Mesendoderm (in vitro differentiated cells): ENCODE data around the gene TMEM92.

Source experiments
- DNase-seq: peaks from one replicate; pipeline ENCODE4 v3.0.0; 2013
- H2AK5ac ChIP-seq: 2 replicates; pipeline ENCODE4 v1.6.1; 2013; ENCODE audit warnings: low read length, inconsistent platforms
- H2BK120ac ChIP-seq: 2 replicates; pipeline ENCODE4 v1.6.1; 2013; ENCODE audit warnings: low read depth, mild to moderate bottlenecking, low read length, moderate library complexity, mixed read lengths
- H2BK15ac ChIP-seq: replicated peaks from 2 replicates; pipeline ENCODE4 v1.6.1; 2013; ENCODE audit warnings: low read depth, mild to moderate bottlenecking, moderate library complexity
- H2BK5ac ChIP-seq: 2 replicates; pipeline ENCODE4 v1.6.1; 2013; ENCODE audit warnings: low read length, inconsistent platforms
- H3K18ac ChIP-seq: 2 replicates; pipeline ENCODE4 v1.6.1; 2013; ENCODE audit warnings: mild to moderate bottlenecking, low read length, mixed read lengths
- H3K23ac ChIP-seq: one replicate; pipeline ENCODE4 v1.6.1; 2013; ENCODE audit warnings: low read length
- H3K27ac ChIP-seq: 2 replicates; pipeline ENCODE4 v1.5.1; 2013; ENCODE audit warnings: low read depth, mild to moderate bottlenecking, inconsistent platforms, low read length, moderate library complexity
- H3K27me3 ChIP-seq: 2 replicates; pipeline ENCODE4 v1.6.1; 2013; ENCODE audit warnings: low read length, control low read depth, mild to moderate bottlenecking, inconsistent platforms; ENCODE audit not compliant: insufficient read depth, poor library complexity
- H3K36me3 ChIP-seq: 2 replicates; pipeline ENCODE4 v1.6.1; 2013; ENCODE audit warnings: low read length, inconsistent platforms; ENCODE audit not compliant: control insufficient read depth, insufficient read depth
- H3K4ac ChIP-seq: one replicate; pipeline ENCODE4 v1.6.1; 2013; ENCODE audit warnings: low read depth, mild to moderate bottlenecking, low read length, moderate library complexity
- H3K4me1 ChIP-seq: 2 replicates; pipeline ENCODE4 v1.6.1; 2013; ENCODE audit warnings: low read depth, low read length, inconsistent platforms; ENCODE audit not compliant: control insufficient read depth
- H3K4me2 ChIP-seq: 2 replicates; pipeline ENCODE4 v1.6.1; 2013; ENCODE audit warnings: low read length
- H3K4me3 ChIP-seq: 2 replicates; pipeline ENCODE4 v1.5.1; 2013; ENCODE audit warnings: mild to moderate bottlenecking, low read length
- H3K56ac ChIP-seq: one replicate; pipeline ENCODE4 v1.6.1; 2013; ENCODE audit warnings: low read length
- H3K79me1 ChIP-seq: 2 replicates; pipeline ENCODE4 v1.6.1; 2013; ENCODE audit warnings: low read length, inconsistent platforms
- H3K79me2 ChIP-seq: 2 replicates; pipeline ENCODE4 v1.6.1; 2013; ENCODE audit warnings: mild to moderate bottlenecking, low read length; ENCODE audit not compliant: control insufficient read depth, insufficient read depth
- H3K9ac ChIP-seq: 2 replicates; pipeline ENCODE4 v1.6.1; 2013; ENCODE audit warnings: low read length, inconsistent platforms
- H4K5ac ChIP-seq: one replicate; pipeline ENCODE4 v1.6.1; 2013; ENCODE audit warnings: low read length
- H4K8ac ChIP-seq: one replicate; pipeline ENCODE4 v1.6.1; 2013; ENCODE audit warnings: low read depth, mild to moderate bottlenecking, control low read depth, low read length, moderate library complexity
- WGBS: extraction: QIAGEN DNeasy Blood & Tissue Kit; methylation state at CpG from one replicate; pipeline ENCODE4 v1.1.7; 2013; ENCODE audit warnings: low lambda C conversion rate, missing lambda C conversion rate; ENCODE audit not compliant: insufficient coverage; ENCODE audit errors: extremely low coverage; 5-methylcytosine and 5-hydroxymethylcytosine counted together

TMEM92 gene

GRCh38 chr17:50318501-50319285, 44.4 kb downstream of the TMEM92 start:
- H4K5ac ChIP-seq = no peak overlapping the region
- H2AK5ac ChIP-seq = no peak overlapping the region
- H2BK15ac ChIP-seq = no peak overlapping the region
- no peaks in the 10 kb centered on the region for H3K4me1 ChIP-seq
- no peak overlapping the region for H3K4ac ChIP-seq
- H3K18ac ChIP-seq = no peak overlapping the region
- no peak for DNase-seq
- H3K56ac ChIP-seq = no peak overlapping the region
- no peak overlapping the region for H3K27ac ChIP-seq
- no peak overlapping the region for H3K23ac ChIP-seq
- no peak overlapping the region for H3K4me2 ChIP-seq
- no peak overlapping the region for H2BK5ac ChIP-seq
- H3K4me3 ChIP-seq = no peak overlapping the region
- no peak overlapping the region for H3K9ac ChIP-seq
- H3K79me2 ChIP-seq = no peaks in the 10 kb centered on the region
- no peak overlapping the region for H4K8ac ChIP-seq
- no peaks in the 10 kb centered on the region for H3K27me3 ChIP-seq
- no peaks in the 10 kb centered on the region for H3K79me1 ChIP-seq
- no peaks in the 10 kb centered on the region for H3K36me3 ChIP-seq
- no CpG with 5 or more reads among the region's 10 CpGs for WGBS
- H2BK120ac ChIP-seq = no peak overlapping the region

GRCh38 chr17:50319306-50320004, 45.2 kb downstream of the TMEM92 start:
- Histone ChIP-seq H2AK5ac (no peak overlapping the region), H3K23ac (no peak overlapping the region), H4K5ac (no peak overlapping the region), H3K4me2 (no peak overlapping the region), H3K9ac (no peak overlapping the region), H3K4me1 (no peaks in the 10 kb centered on the region), H3K18ac (no peak overlapping the region), H3K79me1 (no peaks in the 10 kb centered on the region), H3K36me3 (no peaks in the 10 kb centered on the region), H2BK120ac (no peak overlapping the region), H2BK5ac (no peak overlapping the region), H3K27ac (no peak overlapping the region), H4K8ac (no peak overlapping the region), H2BK15ac (no peak overlapping the region), H3K27me3 (no peaks in the 10 kb centered on the region), H3K79me2 (no peaks in the 10 kb centered on the region), H3K56ac (no peak overlapping the region), H3K4me3 (no peak overlapping the region), H3K4ac (no peak overlapping the region)
- no peak for DNase-seq
- no CpG with 5 or more reads among the region's 12 CpGs for WGBS

GRCh38 chr17:50322271-50322670, 48.0 kb downstream of the TMEM92 start:
- Histone ChIP-seq H3K4me2 (no peak overlapping the region), H2BK5ac (no peak overlapping the region)
- no CpG with 5 or more reads among the region's 7 CpGs for WGBS

GRCh38 chr17:50323060-50323459, 48.8 kb downstream of the TMEM92 start:
- no peak overlapping the region for H2BK15ac ChIP-seq
- no peak overlapping the region for H3K18ac ChIP-seq
- no peak overlapping the region for H4K8ac ChIP-seq
- no peak for DNase-seq
- no peak overlapping the region for H3K56ac ChIP-seq
- no peak overlapping the region for H3K4ac ChIP-seq
- H3K4me1 ChIP-seq = no peaks in the 10 kb centered on the region
- H3K4me2 ChIP-seq = no peak overlapping the region
- no peak overlapping the region for H3K4me3 ChIP-seq
- no peak overlapping the region for H2AK5ac ChIP-seq
- no peaks in the 10 kb centered on the region for H3K79me1 ChIP-seq
- no peak overlapping the region for H2BK5ac ChIP-seq
- H3K36me3 ChIP-seq = no peaks in the 10 kb centered on the region
- WGBS = no CpG with 5 or more reads among the region's 5 CpGs
- no peak overlapping the region for H2BK120ac ChIP-seq
- H3K27me3 ChIP-seq = no peaks in the 10 kb centered on the region
- H3K9ac ChIP-seq = no peak overlapping the region
- H3K23ac ChIP-seq = no peak overlapping the region
- no peaks in the 10 kb centered on the region for H3K79me2 ChIP-seq
- H3K27ac ChIP-seq = no peak overlapping the region
- no peak overlapping the region for H4K5ac ChIP-seq

More at GRCh38 chr17:50322271-50322670, 48.0 kb downstream of the TMEM92 start:
- no peak overlapping the region for H2BK15ac ChIP-seq
- H3K4me1 ChIP-seq = no peaks in the 10 kb centered on the region
- no peak for DNase-seq
- no peak overlapping the region for H2AK5ac ChIP-seq
- no peaks in the 10 kb centered on the region for H3K27me3 ChIP-seq
- no peak overlapping the region for H3K9ac ChIP-seq
- H4K8ac ChIP-seq = no peak overlapping the region
- no peak overlapping the region for H3K56ac ChIP-seq
- H3K36me3 ChIP-seq = no peaks in the 10 kb centered on the region
- H3K79me2 ChIP-seq = no peaks in the 10 kb centered on the region
- H3K4me3 ChIP-seq = no peak overlapping the region
- H3K27ac ChIP-seq = no peak overlapping the region
- no peak overlapping the region for H3K4ac ChIP-seq
- no peak overlapping the region for H3K23ac ChIP-seq
- H3K18ac ChIP-seq = no peak overlapping the region
- H4K5ac ChIP-seq = no peak overlapping the region
- H3K79me1 ChIP-seq = no peaks in the 10 kb centered on the region
- H2BK120ac ChIP-seq = no peak overlapping the region

GRCh38 chr17:50325906-50326305, 51.6 kb downstream of the TMEM92 start:
- Histone ChIP-seq H3K27ac (no peak overlapping the region), H4K8ac (no peak overlapping the region), H3K27me3 (no peaks in the 10 kb centered on the region), H3K56ac (no peak overlapping the region), H2BK120ac (no peak overlapping the region), H3K36me3 (no peaks in the 10 kb centered on the region), H3K79me2 (no peaks in the 10 kb centered on the region), H2BK5ac (no peak overlapping the region), H3K4me2 (no peak overlapping the region), H2BK15ac (no peak overlapping the region), H2AK5ac (no peak overlapping the region), H3K18ac (no peak overlapping the region), H3K4me3 (no peak overlapping the region), H3K4me1 (no peaks in the 10 kb centered on the region), H3K79me1 (no peaks in the 10 kb centered on the region), H3K4ac (no peak overlapping the region), H3K9ac (no peak overlapping the region), H3K23ac (no peak overlapping the region), H4K5ac (no peak overlapping the region)
- DNase-seq = no peak
- WGBS = no CpG with 5 or more reads among the region's 4 CpGs
